Globus pallidus (tissue), 1 donor: ENCODE results near the gene MRAP.
"Not testable (repeated sequence)": the region's sequence is repeated elsewhere in the genome, so short reads cannot be mapped to it uniquely, and the experiment has no call there.

Experiments
- DNase-seq: peaks from one replicate; pipeline ENCODE4 v3.0.0-alpha.2; 2015; ENCODE audit warnings: low spot score

The MRAP gene

GRCh38 chr21:32300117-32300681, 1.5 kb downstream of the MRAP start:
- no peak for DNase-seq

- DNase-seq, result no peak
Observed at GRCh38 chr21:32301596-32301995, 2.9 kb downstream of the MRAP start.

DNA sequence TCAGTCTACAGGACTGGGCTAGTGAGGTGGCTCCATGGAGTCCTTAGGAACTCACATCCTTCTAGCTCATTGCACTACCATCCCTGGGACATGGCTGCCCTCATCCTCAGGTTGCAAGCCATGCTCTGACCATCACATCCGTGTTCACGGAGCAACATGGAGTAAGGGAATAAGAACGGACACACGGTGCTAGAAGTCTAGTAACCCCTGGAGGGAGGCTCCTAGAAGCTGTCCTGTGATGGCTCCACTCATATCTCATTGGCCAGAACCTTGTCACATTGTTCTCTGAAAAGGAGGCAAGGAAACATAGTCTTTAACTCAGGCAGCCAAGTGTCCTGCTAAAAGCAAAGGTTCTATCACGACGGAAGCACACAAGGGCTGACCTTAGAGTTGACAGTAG, 3.9 kb downstream of the MRAP start:
- no peak for DNase-seq

GRCh38 chr21:32303385-32303784, 4.7 kb downstream of the MRAP start:
- no peak for DNase-seq

GRCh38 chr21:32304998-32305397, 6.3 kb downstream of the MRAP start:
- DNase-seq, result no peak

DNA sequence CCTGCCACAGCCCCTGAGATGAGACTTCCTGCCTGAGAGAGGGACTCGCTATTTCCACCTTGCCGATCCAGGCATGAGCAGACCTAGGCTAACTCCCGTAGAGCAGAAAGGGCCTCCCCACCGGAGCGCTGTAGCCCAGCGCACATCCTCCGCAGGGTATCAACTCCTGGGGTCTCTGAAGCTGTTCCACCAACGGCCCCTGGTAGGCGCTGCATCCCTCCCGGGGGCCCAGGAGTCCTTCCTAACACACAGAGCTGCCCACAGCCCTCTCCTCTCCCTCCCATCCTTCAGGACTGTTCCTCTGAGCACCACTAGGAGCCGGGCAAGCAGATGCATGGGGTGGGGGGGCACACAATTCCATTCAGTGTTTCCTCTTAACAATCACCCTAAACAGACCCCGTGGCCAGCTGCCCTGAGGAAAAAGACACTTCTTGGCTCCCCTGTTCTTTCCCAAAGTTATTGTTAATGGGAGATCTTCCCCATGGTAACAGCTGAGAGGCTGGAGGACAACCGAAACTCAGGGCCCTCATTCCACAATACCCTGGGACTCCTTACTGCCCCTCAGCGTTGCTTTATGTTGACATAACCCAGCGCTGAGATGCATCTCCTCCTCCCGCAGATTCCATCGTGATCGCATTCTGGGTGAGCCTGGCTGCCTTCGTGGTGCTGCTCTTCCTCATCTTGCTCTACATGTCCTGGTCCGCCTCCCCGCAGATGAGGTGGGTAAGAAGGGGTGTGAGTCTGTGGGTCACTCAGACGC, 7.5 kb downstream of the MRAP start:
- peak; percentile 96 for DNase-seq

- no peak for DNase-seq
Observed at GRCh38 chr21:32307706-32308105, 9.1 kb downstream of the MRAP start.

- no peak for DNase-seq
Observed at GRCh38 chr21:32308696-32309095, 10.0 kb downstream of the MRAP start.

- no peak for DNase-seq
Observed at GRCh38 chr21:32309906-32310460, 11.3 kb downstream of the MRAP start.

- not testable (repeated sequence) for DNase-seq
Observed at GRCh38 chr21:32310976-32311375, 12.3 kb downstream of the MRAP start.

- DNase-seq, result no peak
Observed at GRCh38 chr21:32311621-32312020, 13.0 kb downstream of the MRAP start.

GRCh38 chr21:32312326-32312725, 13.7 kb downstream of the MRAP start:
- DNase-seq, result no peak

- DNase-seq, result no peak
Observed at GRCh38 chr21:32312976-32313375, 14.3 kb downstream of the MRAP start.

DNA sequence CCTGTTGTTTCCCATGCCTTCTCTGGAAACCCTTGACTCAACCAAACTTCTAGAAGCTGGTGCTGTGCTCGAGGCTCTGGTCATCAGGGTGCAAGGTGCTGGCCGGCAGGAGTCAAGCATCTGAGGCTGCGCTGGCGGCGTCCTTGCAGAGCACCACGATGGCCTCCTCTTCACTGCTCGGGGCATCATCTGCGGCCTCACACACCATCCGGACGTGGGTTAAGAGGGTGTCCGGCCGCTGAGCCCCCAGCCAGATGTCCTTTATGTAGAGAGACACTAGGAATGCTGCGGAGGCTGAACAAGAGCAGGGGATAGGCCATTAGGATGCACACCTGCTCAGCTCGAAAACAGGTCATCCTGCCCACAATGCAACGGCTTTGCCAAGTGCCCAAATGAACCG, 16.2 kb downstream of the MRAP start:
- no peak for DNase-seq

DNA sequence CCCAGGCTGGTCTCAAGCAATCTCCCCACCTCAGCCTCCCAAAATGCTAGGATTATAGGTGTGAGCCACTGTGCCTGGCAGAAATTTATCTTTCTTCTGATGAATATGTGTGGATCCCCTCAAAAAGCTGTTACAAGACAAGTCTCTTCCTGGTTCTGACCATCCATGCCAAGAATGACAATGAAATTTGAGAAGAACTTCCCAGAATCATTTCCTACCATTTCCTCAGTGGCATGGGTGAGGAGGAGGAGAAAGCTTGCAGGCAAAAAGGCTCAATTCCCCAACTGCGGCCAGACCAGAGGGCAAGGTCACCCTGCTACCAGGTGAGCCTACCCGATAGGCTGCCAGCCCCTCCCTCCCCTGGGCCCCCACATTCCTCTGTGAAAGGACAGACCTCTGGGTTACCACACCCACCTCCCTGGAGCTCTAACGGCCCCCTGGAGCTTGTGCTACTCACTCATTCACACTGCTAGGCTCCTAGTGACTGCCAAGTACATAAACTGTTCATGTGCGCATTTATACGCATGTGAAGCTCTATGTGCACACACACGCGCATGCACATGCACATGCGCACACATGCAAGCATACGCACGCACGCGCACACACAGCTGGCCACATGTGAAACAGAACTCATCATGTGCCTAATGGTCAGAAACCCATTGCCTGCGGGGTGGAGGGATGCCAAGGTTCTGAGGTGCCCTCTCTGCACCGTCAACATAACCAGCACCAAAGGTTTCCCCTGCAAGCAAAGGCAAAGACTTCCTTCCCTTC, 17.0 kb downstream of the MRAP start:
- no peak for DNase-seq

GRCh38 chr21:32316361-32317215, 17.9 kb downstream of the MRAP start:
- DNase-seq, result no peak

DNA sequence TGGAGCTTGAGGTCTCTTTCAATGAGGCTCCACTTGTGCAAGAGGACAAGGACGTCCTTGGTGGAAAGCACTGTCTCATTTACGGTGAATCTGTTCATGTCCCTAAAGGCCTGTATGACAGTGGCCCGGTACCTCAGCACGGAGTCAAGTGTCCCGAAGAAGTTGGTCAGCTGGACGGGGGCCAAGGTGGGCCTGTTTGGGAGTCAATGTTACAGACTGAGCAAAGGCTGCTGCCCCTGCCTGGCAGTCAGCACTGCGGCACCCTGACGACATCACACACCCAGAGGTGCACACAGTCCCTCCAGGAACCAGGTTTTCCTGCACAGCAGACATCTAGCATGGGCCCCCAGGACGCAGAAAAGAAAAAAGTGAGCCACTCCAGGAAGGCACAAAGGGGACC, 19.1 kb downstream of the MRAP start:
- DNase-seq, result no peak

DNA sequence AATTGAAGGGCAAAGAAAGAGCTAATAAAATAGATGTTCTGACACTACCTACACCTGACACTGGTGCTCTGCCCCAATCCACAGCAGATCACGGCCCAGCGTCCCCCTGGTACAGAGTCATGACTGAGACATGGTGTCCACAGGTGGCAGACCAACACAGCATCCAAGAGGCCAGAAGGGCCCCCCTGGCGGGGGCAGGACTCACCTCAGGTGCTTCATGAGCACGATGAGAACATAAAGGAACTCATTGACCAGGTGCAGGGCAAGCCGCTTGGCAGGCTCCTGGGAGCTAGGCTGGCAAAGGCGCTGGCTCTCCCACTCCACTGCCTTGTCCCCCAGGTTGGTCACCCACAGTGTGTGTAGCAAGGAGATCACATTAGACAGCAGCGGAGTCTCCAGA, 20.4 kb downstream of the MRAP start:
- no peak for DNase-seq

DNA sequence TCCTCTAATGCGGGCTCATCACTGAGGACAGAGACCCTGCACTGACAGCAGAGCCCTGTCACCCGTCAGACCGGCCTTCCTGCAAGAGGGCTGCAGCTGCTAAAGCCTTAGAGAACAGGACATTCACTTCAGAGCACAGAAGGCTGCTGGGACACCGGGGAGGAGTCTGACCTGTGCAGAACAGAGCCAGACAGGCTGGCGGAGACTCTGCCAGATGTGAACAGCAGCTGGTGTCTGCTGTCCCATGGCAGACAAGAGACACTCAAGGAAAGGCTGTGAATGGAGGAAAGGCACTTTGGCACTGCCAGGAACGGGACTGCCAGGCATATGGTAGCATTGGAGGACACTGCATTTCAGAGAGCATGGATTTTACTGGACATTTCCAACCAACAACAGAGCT, 21.4 kb downstream of the MRAP start:
- no peak for DNase-seq

- no peak for DNase-seq
Observed at GRCh38 chr21:32320726-32321125, 22.1 kb downstream of the MRAP start.

GRCh38 chr21:32321480-32321879, 22.8 kb downstream of the MRAP start:
- no peak for DNase-seq

DNA sequence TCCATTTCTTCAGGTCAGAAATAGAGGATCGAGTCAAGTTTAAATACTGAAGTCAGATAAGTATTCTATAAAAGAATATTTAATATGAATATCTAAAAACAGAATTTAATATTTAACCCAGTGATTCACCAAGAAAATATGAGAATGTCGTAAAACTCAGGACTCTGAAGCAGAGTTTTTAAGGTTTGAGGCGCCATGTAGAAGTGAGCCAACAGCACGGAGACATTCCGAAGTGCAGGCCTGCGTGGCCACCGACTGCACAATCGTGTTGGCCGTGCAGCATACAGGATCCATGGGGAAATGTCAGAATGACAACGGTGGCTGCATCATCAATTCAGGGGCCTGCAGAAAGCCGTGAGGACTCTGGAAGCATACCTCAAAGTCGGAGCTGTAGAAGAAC, 23.4 kb downstream of the MRAP start:
- no peak for DNase-seq
